ENCODE results near the gene PARP12. TPM values are rescaled to one million over a fixed set of nuclear protein-coding genes. Genes with fewer than 3 reads are reported as not detected.

PARP12 gene
- total and polyA plus RNA-seq, 3 donors from 2014 or later = 39.4 to 63.1 (median 54.6) TPM

- no peaks in the 10 kb centered on the region for H3K27me3 ChIP-seq
- TF ChIP-seq CTCF (IDR thresholded peaks at IDR 0.05) = no peak
- TF ChIP-seq POLR2A (IDR thresholded peaks at IDR 0.05) = no peak
- no peaks in the 10 kb centered on the region for H3K36me3 ChIP-seq (ENCODE audit: low read depth, missing control alignments)
- H3K27ac ChIP-seq = no peak overlapping the region
- no peak for DNase-seq
- intact Hi-C loops (cut with DNase I; ENCODE audit: low total_unique reads) = loop anchor here (5.0 to 10.0 kb wide), 2 partner anchors 226 to 353 kb away; partner anchors contain the start of gene HIPK2
- WGBS, 2 donors = 82 to 85% methylated on average over 6 of the region's 6 CpGs
- no peak overlapping the region for H3K4me3 ChIP-seq
- H3K4me1 ChIP-seq = no peaks in the 10 kb centered on the region
- no peaks in the 10 kb centered on the region for H3K9me3 ChIP-seq
Measured at GRCh38 chr7:140000666-140001268, 62.0 kb downstream of the PARP12 start.

GRCh38 chr7:139999516-139999915 is 63.2 kb downstream of the PARP12 start:
- WGBS, 2 donors = 81 to 91% methylated on average over 6 of the region's 6 CpGs
- TF ChIP-seq CTCF (IDR thresholded peaks at IDR 0.05) (no peak), POLR2A (IDR thresholded peaks at IDR 0.05) (no peak)
- no peaks in the 10 kb centered on the region for H3K36me3 ChIP-seq (ENCODE audit: low read depth, missing control alignments)
- no peaks in the 10 kb centered on the region for H3K4me1 ChIP-seq
- no peak overlapping the region for H3K27ac ChIP-seq
- intact Hi-C loops (cut with DNase I; ENCODE audit: low total_unique reads) = no loop called here
- no peaks in the 10 kb centered on the region for H3K27me3 ChIP-seq
- no peak for DNase-seq
- no peak overlapping the region for H3K4me3 ChIP-seq
- no peaks in the 10 kb centered on the region for H3K9me3 ChIP-seq

GRCh38 chr7:139998572-139998971 is 64.2 kb downstream of the PARP12 start:
- Histone ChIP-seq H3K4me3 (no peak overlapping the region), H3K4me1 (no peaks in the 10 kb centered on the region), H3K27ac (no peak overlapping the region), H3K9me3 (no peaks in the 10 kb centered on the region), H3K27me3 (no peaks in the 10 kb centered on the region), H3K36me3 (ENCODE audit: low read depth, missing control alignments) (no peaks in the 10 kb centered on the region)
- intact Hi-C loops (cut with DNase I; ENCODE audit: low total_unique reads) = no loop called here
- TF ChIP-seq CTCF (IDR thresholded peaks at IDR 0.05) (no peak), POLR2A (IDR thresholded peaks at IDR 0.05) (no peak)
- DNase-seq = no peak
- 91 to 95% methylated on average over 4 of the region's 4 CpGs for WGBS, 2 donors

GRCh38 chr7:139995017-139995915 is 67.5 kb downstream of the PARP12 start:
- WGBS, 2 donors = 72 to 80% methylated on average over 17 to 19 of the region's 19 CpGs
- Histone ChIP-seq H3K36me3 (ENCODE audit: low read depth, missing control alignments) (no peaks in the 10 kb centered on the region), H3K27me3 (no peaks in the 10 kb centered on the region), H3K4me3 (no peak overlapping the region), H3K4me1 (no peaks in the 10 kb centered on the region), H3K9me3 (no peaks in the 10 kb centered on the region), H3K27ac (no peak overlapping the region)
- intact Hi-C loops (cut with DNase I; ENCODE audit: low total_unique reads) = no loop called here
- DNase-seq = peak; percentile 55
- no peak for TF ChIP-seq CTCF (IDR thresholded peaks at IDR 0.05)
- no peak for TF ChIP-seq POLR2A (IDR thresholded peaks at IDR 0.05)

Data from testis (tissue), 3 donors.